Activated naive CD8-positive, alpha-beta T cell treated with anti-CD3 and anti-CD28 coated beads, Interleukin-2, amount 10 ng/mL, durations not matched to agents 7 days and 5 days (primary cell): ENCODE data around the gene B9D1. TPM values are rescaled to one million over a fixed set of nuclear protein-coding genes. Genes with fewer than 3 reads are reported as not detected.

Source experiments
- ATAC-seq: fragments of 150-1000 bp; cut with Tn5 transposase; one replicate; pipeline ENCODE4 v1.10.0; 2021; ENCODE audit warnings: low read depth, moderate library complexity
- POLR2A ChIA-PET: fragments of 350-600 bp; sonication (Branson Sonifier 250); formaldehyde crosslinking; loops from one replicate; lab custom pipeline; 2021; ENCODE audit warnings: antibody characterized with exemption; lab: Charles Lee
- DNase-seq: peaks from one replicate; pipeline ENCODE4 v3.0.0; 2021
- H3K27ac Mint-ChIP-seq: one replicate; pipeline ENCODE4 v1.8.0; 2022; ENCODE audit warnings: mild to moderate bottlenecking, mixed read lengths
- H3K27me3 Mint-ChIP-seq: one replicate; pipeline ENCODE4 v1.8.0; 2022; ENCODE audit warnings: mild to moderate bottlenecking, moderate library complexity, mixed read lengths
- H3K36me3 Mint-ChIP-seq: one replicate; pipeline ENCODE4 v1.8.0; 2021; ENCODE audit warnings: mild to moderate bottlenecking, mixed read lengths
- H3K4me1 Mint-ChIP-seq: one replicate; pipeline ENCODE4 v1.8.0; 2021; ENCODE audit warnings: mixed read lengths
- H3K4me3 Mint-ChIP-seq: one replicate; pipeline ENCODE4 v1.8.0; 2022; ENCODE audit warnings: mild to moderate bottlenecking, moderate library complexity, mixed read lengths
- H3K9me3 Mint-ChIP-seq: one replicate; pipeline ENCODE4 v1.8.0; 2021; ENCODE audit warnings: mixed read lengths
- total RNA-seq, 2 experiments: library from RNA; stranded (reverse); gene quantifications; one replicate each; pipeline ENCODE4 v1.2.3, GENCODE V29; 2021

Gene B9D1
- total RNA-seq, 2 experiments from 2014 or later: 1.6 to 2.1 TPM

GRCh38 chr17:19386051-19386929 is 23.8 kb upstream of the B9D1 start:
- H3K27me3 Mint-ChIP-seq: peaks cover 13% of the 10 kb centered on the region
- POLR2A ChIA-PET: interaction anchor here (0.8 kb wide), 1 partner anchor 9 kb away, joined by 3 read pairs; no protein-coding TSS in a partner anchor
- no peak for DNase-seq

GRCh38 chr17:19385521-19385983 is 23.0 kb upstream of the B9D1 start:
- H3K4me1 Mint-ChIP-seq: peaks cover 7% of the 10 kb centered on the region
- ATAC-seq (no peak), DNase-seq (no peak)
- no peak overlapping the region for H3K27ac Mint-ChIP-seq
- POLR2A ChIA-PET: interaction anchor here (0.8 kb wide), 1 partner anchor 8 kb away, joined by 3 read pairs; no protein-coding TSS in a partner anchor
- H3K36me3 Mint-ChIP-seq: peaks cover 13% of the 10 kb centered on the region
- no peaks in the 10 kb centered on the region for H3K9me3 Mint-ChIP-seq
- H3K4me3 Mint-ChIP-seq: no peak overlapping the region
- peaks cover 13% of the 10 kb centered on the region for H3K27me3 Mint-ChIP-seq

More at GRCh38 chr17:19386051-19386929, 23.8 kb upstream of the B9D1 start:
- no peak overlapping the region for H3K4me3 Mint-ChIP-seq
- no peak for ATAC-seq
- no peak overlapping the region for H3K27ac Mint-ChIP-seq
- H3K36me3 Mint-ChIP-seq: peaks cover 11% of the 10 kb centered on the region
- peaks cover 7% of the 10 kb centered on the region for H3K4me1 Mint-ChIP-seq
- no peaks in the 10 kb centered on the region for H3K9me3 Mint-ChIP-seq

DNA sequence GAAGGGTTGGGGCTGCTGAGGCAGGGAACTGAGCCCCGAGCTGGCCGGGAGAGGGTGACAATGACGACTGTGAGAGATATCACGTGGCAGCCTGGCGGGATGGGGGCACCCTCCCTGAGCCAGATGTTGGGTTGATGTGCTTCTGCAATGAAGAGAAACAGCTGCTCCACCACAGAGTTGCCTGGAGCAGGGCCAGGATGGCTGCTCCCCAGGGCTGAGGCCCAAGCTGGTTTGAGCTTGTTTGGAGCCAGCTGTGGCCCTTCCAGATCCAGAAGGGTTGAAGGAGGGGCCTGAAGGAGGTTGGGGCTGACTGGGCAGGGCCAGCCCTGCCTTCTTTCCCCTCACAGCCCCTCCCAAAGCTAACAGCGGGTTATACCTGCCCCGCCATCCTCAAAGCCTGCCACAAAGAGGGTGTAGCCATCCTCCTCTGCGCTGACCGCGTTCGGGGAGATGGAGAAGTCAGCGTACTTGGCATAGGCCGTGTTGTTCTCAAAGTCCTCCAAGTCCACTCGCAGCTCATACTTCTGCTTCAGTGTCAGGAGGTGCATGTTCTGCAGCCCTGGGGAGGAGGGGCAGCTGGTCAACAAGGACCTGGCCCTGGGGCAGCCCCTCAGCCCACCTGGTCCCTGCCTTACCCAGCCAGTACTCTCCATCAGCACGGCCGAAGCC is 22.3 kb upstream of the B9D1 start:
- POLR2A ChIA-PET: no interaction called here
- Mint-ChIP-seq H3K4me1 (peaks cover 7% of the 10 kb centered on the region), H3K9me3 (no peaks in the 10 kb centered on the region), H3K27me3 (peaks cover 12% of the 10 kb centered on the region), H3K4me3 (no peak overlapping the region), H3K27ac (no peak overlapping the region), H3K36me3 (peaks cover 13% of the 10 kb centered on the region)
- ATAC-seq (no peak), DNase-seq (no peak)

- peaks cover 15% of the 10 kb centered on the region for H3K36me3 Mint-ChIP-seq
- no peaks in the 10 kb centered on the region for H3K9me3 Mint-ChIP-seq
- no peak for ATAC-seq
- H3K4me3 Mint-ChIP-seq: no peak overlapping the region
- peaks cover 13% of the 10 kb centered on the region for H3K4me1 Mint-ChIP-seq
- peaks cover 3% of the 10 kb centered on the region for H3K27me3 Mint-ChIP-seq
- POLR2A ChIA-PET: no interaction called here
- no peak overlapping the region for H3K27ac Mint-ChIP-seq
- DNase-seq: no peak
Observed at GRCh38 chr17:19383681-19384470, 21.4 kb upstream of the B9D1 start.

- Mint-ChIP-seq H3K4me3 (no peak overlapping the region), H3K9me3 (no peaks in the 10 kb centered on the region)
Observed at GRCh38 chr17:19382531-19383444, 20.3 kb upstream of the B9D1 start.

DNA sequence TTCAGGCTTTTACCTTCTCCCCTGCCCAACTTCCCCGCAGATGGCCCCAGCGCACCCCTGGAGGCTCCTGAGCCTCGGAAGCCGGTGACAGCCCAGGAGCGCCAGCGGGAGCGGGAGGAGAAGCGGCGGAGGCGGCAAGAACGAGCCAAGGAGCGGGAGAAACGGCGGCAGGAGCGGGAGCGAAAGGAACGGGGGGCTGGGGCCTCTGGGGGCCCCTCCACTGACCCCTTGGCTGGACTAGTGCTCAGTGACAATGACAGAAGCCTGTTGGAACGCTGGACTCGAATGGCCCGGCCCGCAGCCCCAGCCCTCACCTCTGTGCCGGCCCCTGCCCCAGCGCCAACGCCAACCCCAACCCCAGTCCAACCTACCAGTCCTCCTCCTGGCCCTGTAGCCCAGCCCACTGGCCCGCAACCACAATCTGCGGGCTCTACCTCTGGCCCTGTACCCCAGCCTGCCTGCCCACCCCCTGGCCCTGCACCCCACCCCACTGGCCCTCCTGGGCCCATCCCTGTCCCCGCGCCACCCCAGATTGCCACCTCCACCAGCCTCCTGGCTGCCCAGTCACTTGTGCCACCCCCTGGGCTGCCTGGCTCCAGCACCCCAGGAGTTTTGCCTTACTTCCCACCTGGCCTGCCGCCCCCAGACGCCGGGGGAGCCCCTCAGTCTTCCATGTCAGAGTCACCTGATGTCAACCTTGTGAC is 19.4 kb upstream of the B9D1 start:
- H3K4me3 Mint-ChIP-seq: no peak overlapping the region
- no peak for ATAC-seq
- DNase-seq: no peak
- H3K36me3 Mint-ChIP-seq: peaks cover 15% of the 10 kb centered on the region
- no peak overlapping the region for H3K27ac Mint-ChIP-seq
- H3K9me3 Mint-ChIP-seq: no peaks in the 10 kb centered on the region
- H3K27me3 Mint-ChIP-seq: no peaks in the 10 kb centered on the region
- H3K4me1 Mint-ChIP-seq: peaks cover 13% of the 10 kb centered on the region
- POLR2A ChIA-PET: no interaction called here

More at GRCh38 chr17:19382531-19383444, 20.3 kb upstream of the B9D1 start:
- no peak for DNase-seq
- Mint-ChIP-seq H3K27ac (no peak overlapping the region), H3K36me3 (peaks cover 15% of the 10 kb centered on the region), H3K4me1 (peaks cover 13% of the 10 kb centered on the region), H3K27me3 (no peaks in the 10 kb centered on the region)
- no peak for ATAC-seq
- POLR2A ChIA-PET: no interaction called here

- ATAC-seq (no peak), DNase-seq (no peak)
- Mint-ChIP-seq H3K9me3 (no peaks in the 10 kb centered on the region), H3K4me3 (no peak overlapping the region), H3K4me1 (peaks cover 16% of the 10 kb centered on the region), H3K27ac (no peak overlapping the region), H3K27me3 (no peaks in the 10 kb centered on the region), H3K36me3 (peaks cover 15% of the 10 kb centered on the region)
- POLR2A ChIA-PET: no interaction called here
Observed at GRCh38 chr17:19381361-19381740, 18.8 kb upstream of the B9D1 start.

DNA sequence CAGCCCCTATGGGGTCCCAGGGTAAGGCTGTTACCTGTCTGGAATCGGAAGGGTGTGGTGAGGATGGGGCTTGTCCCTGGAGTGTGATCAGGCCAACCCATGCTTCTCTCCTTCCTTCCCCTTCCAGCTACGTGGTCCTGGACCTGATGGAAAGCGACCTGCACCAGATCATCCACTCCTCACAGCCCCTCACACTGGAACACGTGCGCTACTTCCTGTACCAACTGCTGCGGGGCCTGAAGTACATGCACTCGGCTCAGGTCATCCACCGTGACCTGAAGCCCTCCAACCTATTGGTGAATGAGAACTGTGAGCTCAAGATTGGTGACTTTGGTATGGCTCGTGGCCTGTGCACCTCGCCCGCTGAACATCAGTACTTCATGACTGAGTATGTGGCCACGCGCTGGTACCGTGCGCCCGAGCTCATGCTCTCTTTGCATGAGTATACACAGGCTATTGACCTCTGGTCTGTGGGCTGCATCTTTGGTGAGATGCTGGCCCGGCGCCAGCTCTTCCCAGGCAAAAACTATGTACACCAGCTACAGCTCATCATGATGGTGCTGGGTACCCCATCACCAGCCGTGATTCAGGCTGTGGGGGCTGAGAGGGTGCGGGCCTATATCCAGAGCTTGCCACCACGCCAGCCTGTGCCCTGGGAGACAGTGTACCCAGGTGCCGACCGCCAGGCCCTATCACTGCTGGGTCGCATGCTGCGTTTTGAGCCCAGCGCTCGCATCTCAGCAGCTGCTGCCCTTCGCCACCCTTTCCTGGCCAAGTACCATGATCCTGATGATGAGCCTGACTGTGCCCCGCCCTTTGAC is 18.2 kb upstream of the B9D1 start:
- peaks cover 15% of the 10 kb centered on the region for H3K36me3 Mint-ChIP-seq
- H3K9me3 Mint-ChIP-seq: no peaks in the 10 kb centered on the region
- H3K27me3 Mint-ChIP-seq: no peaks in the 10 kb centered on the region
- DNase-seq (no peak), ATAC-seq (no peak)
- no peak overlapping the region for H3K27ac Mint-ChIP-seq
- POLR2A ChIA-PET: no interaction called here
- H3K4me1 Mint-ChIP-seq: peaks cover 17% of the 10 kb centered on the region
- H3K4me3 Mint-ChIP-seq: no peak overlapping the region

DNA sequence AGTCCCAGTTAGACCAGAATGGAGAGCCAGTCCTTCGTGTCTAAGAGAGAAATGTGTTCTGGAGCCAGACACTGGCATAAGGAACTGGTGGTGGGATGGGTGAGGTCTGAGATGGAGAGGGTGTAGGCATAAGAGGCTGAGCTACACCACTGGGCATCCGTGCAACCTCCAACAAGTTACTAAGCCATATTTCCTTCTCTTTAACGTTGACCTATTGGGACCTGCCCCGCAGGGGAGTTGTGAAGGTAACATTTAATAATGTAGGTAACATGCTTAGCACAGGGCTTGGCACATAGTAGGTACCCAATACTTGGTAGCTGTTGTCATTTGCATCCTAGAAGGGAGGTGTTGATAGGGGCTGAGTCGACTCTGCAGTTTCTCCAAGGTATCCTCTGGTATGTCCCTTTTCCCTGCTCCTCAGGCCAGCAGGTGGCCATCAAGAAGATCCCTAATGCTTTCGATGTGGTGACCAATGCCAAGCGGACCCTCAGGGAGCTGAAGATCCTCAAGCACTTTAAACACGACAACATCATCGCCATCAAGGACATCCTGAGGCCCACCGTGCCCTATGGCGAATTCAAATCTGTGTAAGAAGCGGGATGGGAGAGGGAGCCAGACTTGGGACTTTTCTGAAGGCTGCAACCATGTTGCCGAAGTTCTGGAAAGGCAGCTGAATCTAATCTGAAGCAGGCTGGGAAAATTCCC is 17.0 kb upstream of the B9D1 start:
- no peaks in the 10 kb centered on the region for H3K27me3 Mint-ChIP-seq
- POLR2A ChIA-PET: interaction anchor here (1.0 to 2.4 kb wide), 2 partner anchors 10 to 14 kb away, joined by 3 to 11 read pairs; no protein-coding TSS in a partner anchor
- H3K27ac Mint-ChIP-seq: peak overlapping the region; percentile 51
- no peak for DNase-seq
- peaks cover 18% of the 10 kb centered on the region for H3K4me1 Mint-ChIP-seq
- no peaks in the 10 kb centered on the region for H3K9me3 Mint-ChIP-seq
- H3K36me3 Mint-ChIP-seq: peaks cover 15% of the 10 kb centered on the region
- H3K4me3 Mint-ChIP-seq: peak overlapping the region; percentile 99
- ATAC-seq: no peak

DNA sequence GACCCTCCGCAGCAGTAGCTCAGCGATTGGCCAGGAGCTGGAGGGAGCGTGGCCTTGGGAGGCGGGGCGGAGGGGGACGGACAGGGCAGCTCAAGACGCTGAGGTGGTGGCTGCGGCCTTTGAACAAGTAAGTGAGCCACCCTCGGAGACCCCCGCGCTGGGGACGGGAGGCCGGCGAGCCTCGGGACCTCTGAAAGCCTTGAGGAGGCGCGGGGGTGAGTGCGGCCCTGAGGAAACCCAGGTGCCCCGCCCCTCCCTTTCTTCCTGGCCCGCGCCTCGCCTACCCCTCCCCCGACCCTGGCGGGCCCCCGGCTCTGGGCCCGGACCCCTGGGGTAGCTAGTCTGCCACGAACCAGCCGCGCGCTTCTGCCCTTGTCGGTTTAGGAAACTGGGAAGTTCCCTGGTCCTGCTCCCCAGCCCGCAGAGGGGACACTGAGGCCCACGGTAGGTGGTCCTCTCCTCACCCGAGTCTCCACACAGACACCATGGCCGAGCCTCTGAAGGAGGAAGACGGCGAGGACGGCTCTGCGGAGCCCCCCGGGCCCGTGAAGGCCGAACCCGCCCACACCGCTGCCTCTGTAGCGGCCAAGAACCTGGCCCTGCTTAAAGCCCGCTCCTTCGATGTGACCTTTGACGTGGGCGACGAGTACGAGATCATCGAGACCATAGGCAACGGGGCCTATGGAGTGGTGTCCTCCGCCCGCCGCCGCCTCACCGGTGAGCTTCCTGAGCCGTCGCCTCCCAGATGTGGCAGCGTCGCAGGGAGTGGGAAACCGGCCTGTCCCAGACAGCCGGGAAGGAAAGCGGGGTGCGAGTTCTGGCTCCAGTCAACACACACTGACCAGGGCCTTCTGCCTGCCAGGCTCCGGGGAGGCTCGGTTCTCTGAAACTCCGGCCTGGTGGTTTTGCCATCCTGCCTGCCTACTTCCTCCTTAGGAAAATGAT is 16.2 kb upstream of the B9D1 start, which contains the start of gene MAPK7:
MAPK7 (plus strand) TSS at position 83 of the 945 bp plus-strand sequence; CDS start at position 486, 403 bp downstream.
- Mint-ChIP-seq H3K27ac (peak within 1 kb of the TSS; percentile 98), H3K27me3 (no peaks in the 10 kb centered on the region), H3K36me3 (peaks cover 10% of the 10 kb centered on the region), H3K9me3 (no peaks in the 10 kb centered on the region), H3K4me3 (peak within 1 kb of the TSS; percentile 99), H3K4me1 (peaks cover 15% of the 10 kb centered on the region)
- DNase-seq (no peak), ATAC-seq (peak; percentile 11)
- POLR2A ChIA-PET: interaction anchor here (0.7 to 2.4 kb wide), 9 partner anchors 9 to 1664 kb away, joined by 3 to 13 read pairs (median 3); partner anchors contain the start of genes ALDH3A2, B9D1 and USP22
